ENCODE measurements around the gene ZNF439.
"Not testable (repeated sequence)": the region's sequence is repeated elsewhere in the genome, so short reads cannot be mapped to it uniquely, and the experiment has no call there.

ZNF439 gene

GRCh38 chr19:11872624-11873023, 24.1 kb downstream of the ZNF439 start:
- no peak for FAIRE-seq

DNA sequence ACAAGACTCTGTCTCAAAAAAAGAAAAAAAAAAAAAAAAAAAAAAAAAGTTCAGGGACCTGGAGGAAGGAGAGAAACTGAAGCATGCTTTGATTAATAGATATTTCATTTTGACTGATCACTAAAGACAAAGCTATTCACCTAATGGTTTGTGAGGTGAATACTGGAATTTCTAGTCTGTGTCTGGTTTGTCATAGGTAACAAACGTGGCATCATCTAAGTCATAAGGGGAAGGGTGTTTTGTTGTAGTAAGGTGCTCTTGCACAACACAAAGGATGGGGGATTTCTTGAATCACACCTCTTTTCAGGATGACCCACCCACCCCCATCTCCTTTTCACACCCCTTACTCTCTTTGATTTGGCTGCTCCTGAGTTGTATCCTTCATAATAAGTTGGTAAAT, 25.2 kb downstream of the ZNF439 start:
- FAIRE-seq = no peak

DNA sequence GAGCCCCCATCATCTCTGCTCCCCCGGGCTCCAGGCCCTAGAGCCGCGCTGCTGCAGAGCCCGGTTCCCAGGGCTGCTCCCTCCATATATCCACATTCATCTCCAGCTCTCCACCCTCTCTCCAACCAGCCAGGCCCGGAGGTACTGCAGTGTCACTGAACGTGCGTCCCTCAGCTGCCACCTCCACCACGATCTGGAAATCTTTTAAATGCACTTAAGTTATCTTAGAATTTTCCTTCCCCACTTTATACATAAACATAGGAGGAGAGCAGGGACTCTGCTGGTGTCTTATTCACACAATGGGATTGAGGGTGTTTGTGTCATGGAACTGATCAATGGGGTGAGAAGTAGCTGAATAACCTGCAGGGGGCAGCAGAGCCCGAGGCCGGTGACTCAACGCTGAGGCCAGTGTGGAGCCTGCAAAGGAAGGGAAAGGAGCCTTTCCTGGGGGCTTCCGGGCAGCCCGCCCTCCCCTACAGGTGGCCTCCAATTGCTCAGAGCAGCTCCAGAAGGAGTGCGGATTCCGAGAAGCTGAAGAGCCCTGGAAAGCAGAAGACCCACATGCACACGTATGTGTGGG, 31.3 kb downstream of the ZNF439 start:
- FAIRE-seq = not testable (repeated sequence)

- no peak for FAIRE-seq
These were observed 32.1 kb downstream of the ZNF439 start for GRCh38 chr19:11880598-11880997.

DNA sequence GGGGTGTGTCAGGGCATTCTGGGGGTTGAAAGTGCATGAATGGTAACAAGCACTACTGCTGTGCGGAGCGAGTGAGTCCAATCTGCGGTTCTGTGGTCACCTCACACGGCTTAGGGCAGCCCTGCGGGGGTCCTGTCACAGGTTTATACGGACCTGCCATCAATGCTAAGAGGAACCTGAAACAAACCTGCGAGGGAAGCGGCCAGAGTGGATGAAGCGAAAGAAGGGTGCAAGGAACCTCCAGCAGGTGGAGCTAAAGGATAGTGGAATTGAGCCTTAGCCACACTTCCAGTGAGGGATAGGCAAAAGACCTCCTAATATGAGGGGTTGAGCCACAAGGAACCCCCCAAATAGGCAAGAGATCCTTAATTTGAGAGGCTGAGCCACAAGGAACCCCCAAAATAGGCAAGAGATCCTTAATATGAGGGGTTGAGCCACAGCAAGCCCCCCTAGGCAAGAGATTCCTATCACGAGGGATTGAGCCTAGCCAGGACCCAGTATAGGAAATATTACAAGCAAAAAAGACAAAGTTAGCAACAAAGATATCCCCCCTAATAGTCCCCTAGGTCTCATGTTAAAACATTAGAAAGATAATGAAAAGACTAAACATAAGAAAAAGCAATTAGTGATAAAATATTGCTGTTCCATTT, 32.8 kb downstream of the ZNF439 start:
- FAIRE-seq = no peak

- no peak for FAIRE-seq
These were observed 34.1 kb downstream of the ZNF439 start for GRCh38 chr19:11882606-11883005.

DNA sequence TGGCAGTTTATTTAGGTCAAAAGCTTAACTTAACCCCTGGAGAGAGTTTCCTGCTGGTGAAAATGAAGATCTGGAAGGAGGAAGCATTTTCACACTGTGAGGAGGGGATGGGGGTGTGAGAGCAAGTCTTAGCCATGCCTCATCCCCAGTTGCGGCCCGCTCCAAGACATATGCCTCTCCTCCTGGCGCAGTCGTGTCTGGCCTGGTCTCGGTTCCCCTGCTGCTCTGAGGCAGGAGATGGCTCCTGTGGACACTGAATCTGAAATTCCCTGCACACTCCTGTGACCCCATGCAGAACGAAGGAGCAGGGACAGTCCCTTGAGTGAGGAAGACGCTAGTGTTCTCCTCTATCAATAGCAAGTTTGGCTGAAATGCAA, 38.7 kb downstream of the ZNF439 start:
- FAIRE-seq = no peak

DNA sequence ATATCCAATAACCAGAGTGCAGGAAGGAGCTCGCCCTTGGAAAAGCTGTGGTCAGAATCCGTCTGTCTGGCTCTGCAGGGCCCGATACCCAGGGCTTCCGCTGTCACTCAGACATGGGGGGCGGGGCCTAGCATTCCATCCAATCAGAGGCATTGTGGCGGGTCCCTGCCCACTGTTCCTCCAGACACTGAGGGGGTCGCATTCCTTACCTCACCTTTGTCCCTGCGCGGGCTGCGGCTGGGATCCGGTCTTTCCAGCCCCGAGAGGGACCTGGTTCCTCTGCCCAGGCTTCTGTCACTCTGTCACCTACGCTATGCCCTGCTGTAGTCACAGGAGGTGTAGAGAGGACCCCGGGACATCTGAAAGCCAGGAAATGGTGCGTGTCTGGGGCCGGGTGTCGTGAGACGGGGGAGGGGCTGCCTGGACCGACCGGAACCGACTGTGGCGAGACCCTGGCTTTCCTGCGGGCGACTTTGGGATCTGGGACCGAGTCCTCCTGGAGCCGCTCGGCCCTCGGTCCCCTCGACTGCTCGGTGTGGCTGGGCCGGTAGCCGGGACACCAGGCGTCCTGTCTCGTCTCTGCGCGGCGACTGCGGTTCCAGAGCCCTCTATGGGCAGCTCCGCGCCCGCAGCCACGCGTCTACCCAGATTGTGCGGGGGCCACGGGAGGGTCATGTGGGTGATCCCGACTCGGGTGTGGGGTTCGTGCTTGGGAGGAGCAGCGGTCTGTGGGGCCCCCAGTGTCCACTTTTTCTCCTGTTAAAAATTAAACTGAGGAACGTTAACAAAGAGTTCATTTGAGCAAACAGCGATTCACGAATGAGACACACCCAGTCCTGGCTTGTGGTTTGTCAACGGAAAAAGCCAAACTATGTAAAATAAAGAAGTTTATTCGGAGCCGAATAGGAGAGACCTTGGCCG, 39.3 kb downstream of the ZNF439 start, which contains the start of gene ZNF69:
Gene ZNF69, plus strand, starts transcription at position 172 of the 921 bp plus-strand sequence. Its CDS starts 142 bp downstream, at position 314.
- no peak for FAIRE-seq

DNA sequence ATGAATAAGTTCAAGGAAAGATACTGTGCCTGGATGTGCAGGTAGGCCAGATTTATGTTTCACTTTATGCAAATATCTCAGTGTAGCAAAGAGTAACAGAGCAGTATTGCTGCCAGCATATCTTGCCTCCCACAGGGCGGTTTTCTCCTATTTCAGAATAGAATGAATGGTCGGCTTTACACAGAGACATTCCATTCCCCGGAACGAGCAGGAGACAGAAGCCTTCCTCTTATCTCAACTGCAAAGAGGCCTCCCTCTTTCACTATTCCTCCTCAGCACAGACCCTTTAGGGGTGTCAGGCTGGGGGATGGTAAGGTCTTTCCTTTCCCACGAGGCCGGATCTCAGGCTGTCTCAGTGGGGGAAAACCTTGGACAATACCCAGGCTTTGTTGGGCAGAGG, 41.4 kb downstream of the ZNF439 start:
- not testable (repeated sequence) for FAIRE-seq

DNA sequence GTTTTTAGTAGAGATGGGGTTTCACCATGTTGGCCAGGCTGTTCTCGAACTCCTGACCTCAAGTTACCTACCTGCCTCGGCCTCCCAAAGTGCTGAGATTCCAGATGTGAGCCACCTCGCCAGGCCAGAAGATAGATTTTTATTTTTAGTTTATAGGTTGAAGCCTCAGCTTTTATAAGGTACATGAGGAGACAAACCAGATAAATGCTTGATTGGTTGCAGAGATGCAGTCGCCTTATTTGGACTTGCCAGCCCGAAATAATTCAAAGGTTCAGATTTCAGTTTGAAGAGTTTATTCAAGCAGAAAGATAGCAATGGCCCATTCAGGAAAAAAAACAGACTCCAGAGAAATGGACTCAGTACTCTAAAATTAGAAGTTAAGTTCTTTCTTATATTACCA, 42.1 kb downstream of the ZNF439 start:
- no peak for FAIRE-seq

GRCh38 chr19:11894851-11895250, 46.3 kb downstream of the ZNF439 start:
- FAIRE-seq = no peak

DNA sequence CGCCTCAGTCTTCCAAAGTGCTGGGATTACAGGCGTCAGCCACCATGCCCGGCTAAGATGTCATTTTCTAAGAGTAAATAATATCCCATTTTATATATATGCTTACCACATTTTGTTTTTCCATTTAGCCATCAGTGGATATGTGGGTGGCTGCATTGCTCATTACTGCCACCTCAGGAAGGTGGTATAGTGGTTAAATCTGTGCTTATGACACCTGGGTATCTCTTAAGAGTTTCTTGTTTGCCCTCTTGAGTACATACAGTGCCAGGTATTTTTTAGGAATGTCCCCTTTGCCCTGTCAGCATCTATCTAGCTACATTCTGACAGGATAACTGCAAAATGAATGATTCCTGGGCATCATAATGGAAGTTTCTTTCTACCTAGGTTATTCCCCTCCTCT, 53.7 kb downstream of the ZNF439 start:
- FAIRE-seq = no peak

DNA sequence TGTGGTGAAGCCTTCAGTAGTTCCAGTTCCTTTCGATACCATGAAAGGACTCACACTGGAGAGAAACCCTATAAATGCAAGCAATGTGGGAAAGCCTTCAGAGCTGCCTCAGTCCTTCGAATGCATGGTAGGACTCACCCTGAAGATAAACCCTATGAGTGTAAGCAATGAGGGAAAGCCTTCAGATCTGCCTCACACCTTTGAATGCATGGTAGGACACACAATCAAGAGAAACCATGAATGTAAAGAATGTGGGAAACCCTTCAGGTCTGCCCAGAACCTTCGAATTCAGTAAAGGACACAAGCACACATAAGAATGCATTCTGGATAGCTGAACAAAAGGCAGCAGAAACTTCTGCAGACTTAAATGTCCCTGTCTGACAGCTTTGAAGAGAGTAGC, 57.4 kb downstream of the ZNF439 start:
- FAIRE-seq = no peak

DNA sequence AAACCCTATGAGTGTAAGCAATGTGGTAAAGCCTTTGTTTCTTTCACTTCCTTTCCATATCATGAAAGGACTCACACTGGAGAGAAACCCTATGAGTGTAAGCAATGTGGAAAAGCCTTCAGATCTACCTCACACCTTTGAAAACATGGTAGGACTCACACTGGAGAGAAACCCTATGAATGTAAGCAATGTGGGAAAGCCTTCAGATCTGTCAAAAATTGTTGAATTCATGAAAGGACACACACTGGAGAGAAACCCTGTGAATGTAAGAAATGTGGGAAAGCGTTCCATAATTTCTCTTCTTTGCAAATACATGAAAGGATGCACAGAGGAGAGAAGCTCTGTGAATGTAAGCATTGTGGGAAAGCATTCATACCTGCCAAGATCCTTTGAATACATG, 63.4 kb downstream of the ZNF439 start:
- FAIRE-seq = not testable (repeated sequence)

DNA sequence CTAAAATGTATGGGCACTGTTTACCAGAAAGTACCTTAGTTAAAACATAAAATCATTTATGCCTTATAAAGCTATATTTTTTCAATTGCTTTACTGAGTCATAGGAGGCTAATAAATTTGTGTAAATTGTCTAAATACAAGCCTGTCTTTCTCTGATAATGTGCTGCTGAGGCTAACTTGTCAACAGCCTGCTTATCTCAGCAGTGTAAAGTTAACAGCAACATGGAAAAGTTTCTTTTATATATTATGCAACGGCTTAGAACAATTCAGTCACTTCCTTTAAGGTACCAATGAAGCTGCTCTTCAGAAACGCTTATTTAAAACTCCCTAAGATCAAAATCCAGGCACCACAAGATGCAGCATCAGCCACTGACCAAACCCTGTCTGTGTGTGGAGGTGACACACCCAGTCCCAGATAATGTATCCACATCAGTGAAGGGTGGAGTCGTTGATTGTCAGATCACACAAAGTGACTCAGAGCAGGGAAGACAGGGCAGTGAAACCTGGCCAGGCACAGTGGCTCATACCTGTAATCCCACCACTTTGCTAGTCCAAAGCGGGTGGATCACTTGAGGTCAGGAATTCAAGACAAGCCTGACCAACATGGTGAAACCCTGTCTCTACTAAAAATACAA, 66.0 kb downstream of the ZNF439 start:
- not testable (repeated sequence) for FAIRE-seq
